ENCODE results near the gene SLC6A8.

The SLC6A8 gene

GRCh38 chrX:153657161-153657560, 30.6 kb upstream of the SLC6A8 start:
- TF ChIP-seq CTCF (IDR thresholded peaks at IDR 0.05; ENCODE audit: low read depth, low read length, missing control alignments): no peak
- no peak overlapping the region for H3K4me3 ChIP-seq (ENCODE audit: low read depth, low read length)
- no peak for DNase-seq (ENCODE audit: low read depth)

- no peak for TF ChIP-seq CTCF (IDR thresholded peaks at IDR 0.05; ENCODE audit: low read depth, low read length, missing control alignments)
- H3K4me3 ChIP-seq (ENCODE audit: low read depth, low read length): no peak overlapping the region
- no peak for DNase-seq (ENCODE audit: low read depth)
Observed at GRCh38 chrX:153659268-153659667, 28.5 kb upstream of the SLC6A8 start.

GRCh38 chrX:153662266-153662665, 25.5 kb upstream of the SLC6A8 start:
- TF ChIP-seq CTCF (IDR thresholded peaks at IDR 0.05; ENCODE audit: low read depth, low read length, missing control alignments): peak; percentile 54
- DNase-seq (ENCODE audit: low read depth): no peak
- H3K4me3 ChIP-seq (ENCODE audit: low read depth, low read length): no peak overlapping the region

- no peak for DNase-seq (ENCODE audit: low read depth)
- no peak overlapping the region for H3K4me3 ChIP-seq (ENCODE audit: low read depth, low read length)
- no peak for TF ChIP-seq CTCF (IDR thresholded peaks at IDR 0.05; ENCODE audit: low read depth, low read length, missing control alignments)
Observed at GRCh38 chrX:153665726-153666306, 21.9 kb upstream of the SLC6A8 start.

GRCh38 chrX:153667281-153667955, 20.3 kb upstream of the SLC6A8 start:
- TF ChIP-seq CTCF (IDR thresholded peaks at IDR 0.05; ENCODE audit: low read depth, low read length, missing control alignments): no peak
- no peak for DNase-seq (ENCODE audit: low read depth)
- H3K4me3 ChIP-seq (ENCODE audit: low read depth, low read length): no peak overlapping the region

- TF ChIP-seq CTCF (IDR thresholded peaks at IDR 0.05; ENCODE audit: low read depth, low read length, missing control alignments): peak; percentile 75
- DNase-seq (ENCODE audit: low read depth): peak; percentile 8
- H3K4me3 ChIP-seq (ENCODE audit: low read depth, low read length): no peak overlapping the region
Observed at GRCh38 chrX:153667956-153668396, 19.8 kb upstream of the SLC6A8 start.

All from GM12864 (cell line).